ENCODE results near the gene ATP5F1D.

ATP5F1D gene

DNA sequence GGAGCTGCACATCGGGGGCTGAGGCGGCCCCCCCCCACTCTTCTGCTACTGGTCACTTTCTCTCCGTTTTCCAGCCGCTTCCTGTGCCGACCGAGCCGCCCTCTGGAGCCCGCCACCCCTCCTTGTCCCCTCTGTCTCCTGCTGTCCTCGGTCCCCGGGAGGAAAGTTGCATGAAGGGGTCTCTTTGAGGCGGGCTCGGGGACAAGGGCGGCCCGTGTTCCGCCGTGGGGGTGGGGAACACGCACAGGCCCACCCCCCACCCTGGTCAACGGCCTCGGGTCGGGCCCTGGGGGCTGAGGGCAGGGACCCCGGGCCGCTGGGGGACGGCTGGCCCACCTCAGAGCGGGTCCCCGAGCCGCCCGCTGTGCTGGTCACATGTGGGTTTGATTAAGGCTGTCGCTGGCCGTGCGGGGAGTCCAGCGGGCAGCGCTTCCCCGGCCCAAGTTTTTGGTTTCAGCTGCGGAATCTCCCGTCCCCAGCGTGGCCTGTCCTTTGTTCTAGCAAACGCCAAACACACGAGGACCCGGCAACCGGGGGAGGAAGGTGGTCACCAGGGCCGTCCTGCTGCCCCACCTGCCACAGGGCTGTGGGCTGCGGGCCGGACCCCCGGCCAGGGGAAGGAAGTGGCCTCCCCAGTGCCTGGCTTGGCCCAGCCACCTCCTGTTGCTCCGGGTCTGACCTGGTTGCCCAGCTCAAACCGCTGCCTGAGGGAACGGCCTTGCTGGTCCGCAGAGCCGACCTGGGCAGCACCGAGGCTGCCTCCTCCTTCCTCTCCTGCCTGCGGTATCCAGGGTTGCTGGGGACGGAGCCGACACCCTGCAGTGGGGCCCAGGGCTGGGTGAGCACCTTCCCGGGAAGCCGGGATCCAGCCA lies 46.0 kb downstream of the ATP5F1D start:
- ATAC-seq (ENCODE audit: low read depth) = no peak
- H3K9me3 ChIP-seq (ENCODE audit: severe bottlenecking) = no peaks in the 10 kb centered on the region
- H3K4me1 ChIP-seq (ENCODE audit: insufficient read depth, poor library complexity, severe bottlenecking) = no peaks in the 10 kb centered on the region
- no peak for DNase-seq (ENCODE audit: low spot score)
- no peak overlapping the region for H3K4me3 ChIP-seq (ENCODE audit: severe bottlenecking)
- peaks cover 35% of the 10 kb centered on the region for H3K27me3 ChIP-seq (ENCODE audit: insufficient read depth, poor library complexity, severe bottlenecking)
- TF ChIP-seq, protein P1, sequence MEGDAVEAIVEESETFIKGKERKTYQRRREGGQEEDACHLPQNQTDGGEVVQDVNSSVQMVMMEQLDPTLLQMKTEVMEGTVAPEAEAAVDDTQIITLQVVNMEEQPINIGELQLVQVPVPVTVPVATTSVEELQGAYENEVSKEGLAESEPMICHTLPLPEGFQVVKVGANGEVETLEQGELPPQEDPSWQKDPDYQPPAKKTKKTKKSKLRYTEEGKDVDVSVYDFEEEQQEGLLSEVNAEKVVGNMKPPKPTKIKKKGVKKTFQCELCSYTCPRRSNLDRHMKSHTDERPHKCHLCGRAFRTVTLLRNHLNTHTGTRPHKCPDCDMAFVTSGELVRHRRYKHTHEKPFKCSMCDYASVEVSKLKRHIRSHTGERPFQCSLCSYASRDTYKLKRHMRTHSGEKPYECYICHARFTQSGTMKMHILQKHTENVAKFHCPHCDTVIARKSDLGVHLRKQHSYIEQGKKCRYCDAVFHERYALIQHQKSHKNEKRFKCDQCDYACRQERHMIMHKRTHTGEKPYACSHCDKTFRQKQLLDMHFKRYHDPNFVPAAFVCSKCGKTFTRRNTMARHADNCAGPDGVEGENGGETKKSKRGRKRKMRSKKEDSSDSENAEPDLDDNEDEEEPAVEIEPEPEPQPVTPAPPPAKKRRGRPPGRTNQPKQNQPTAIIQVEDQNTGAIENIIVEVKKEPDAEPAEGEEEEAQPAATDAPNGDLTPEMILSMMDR (IDR thresholded peaks at IDR 0.05; ENCODE audit: poor library complexity, severe bottlenecking) = no peak
- no peak overlapping the region for H3K27ac ChIP-seq (ENCODE audit: poor library complexity, severe bottlenecking)
- H3K36me3 ChIP-seq (ENCODE audit: low read depth) = no peaks in the 10 kb centered on the region

DNA sequence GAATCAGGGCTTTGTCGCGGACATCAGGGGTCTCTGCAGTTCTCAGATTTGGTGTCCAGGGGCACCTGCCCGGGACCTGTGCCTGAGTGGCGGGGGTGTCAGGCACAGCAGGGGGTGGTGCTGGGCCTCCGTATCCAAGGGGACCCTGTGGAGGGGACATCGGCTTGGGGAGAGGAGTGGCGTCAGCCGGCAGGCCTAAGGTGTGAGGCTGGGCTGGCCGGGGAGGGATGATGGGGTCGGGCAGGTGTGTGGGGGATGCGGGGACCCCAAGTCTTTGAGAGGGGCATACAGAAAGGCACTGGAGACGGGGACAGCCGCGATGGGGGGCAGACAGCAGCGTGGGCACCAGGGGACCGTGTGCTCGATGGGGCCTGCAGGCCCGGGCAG lies 46.7 kb downstream of the ATP5F1D start:
- no peak for ATAC-seq (ENCODE audit: low read depth)
- Histone ChIP-seq H3K4me1 (ENCODE audit: insufficient read depth, poor library complexity, severe bottlenecking) (no peaks in the 10 kb centered on the region), H3K27me3 (ENCODE audit: insufficient read depth, poor library complexity, severe bottlenecking) (peaks cover 35% of the 10 kb centered on the region)

DNA sequence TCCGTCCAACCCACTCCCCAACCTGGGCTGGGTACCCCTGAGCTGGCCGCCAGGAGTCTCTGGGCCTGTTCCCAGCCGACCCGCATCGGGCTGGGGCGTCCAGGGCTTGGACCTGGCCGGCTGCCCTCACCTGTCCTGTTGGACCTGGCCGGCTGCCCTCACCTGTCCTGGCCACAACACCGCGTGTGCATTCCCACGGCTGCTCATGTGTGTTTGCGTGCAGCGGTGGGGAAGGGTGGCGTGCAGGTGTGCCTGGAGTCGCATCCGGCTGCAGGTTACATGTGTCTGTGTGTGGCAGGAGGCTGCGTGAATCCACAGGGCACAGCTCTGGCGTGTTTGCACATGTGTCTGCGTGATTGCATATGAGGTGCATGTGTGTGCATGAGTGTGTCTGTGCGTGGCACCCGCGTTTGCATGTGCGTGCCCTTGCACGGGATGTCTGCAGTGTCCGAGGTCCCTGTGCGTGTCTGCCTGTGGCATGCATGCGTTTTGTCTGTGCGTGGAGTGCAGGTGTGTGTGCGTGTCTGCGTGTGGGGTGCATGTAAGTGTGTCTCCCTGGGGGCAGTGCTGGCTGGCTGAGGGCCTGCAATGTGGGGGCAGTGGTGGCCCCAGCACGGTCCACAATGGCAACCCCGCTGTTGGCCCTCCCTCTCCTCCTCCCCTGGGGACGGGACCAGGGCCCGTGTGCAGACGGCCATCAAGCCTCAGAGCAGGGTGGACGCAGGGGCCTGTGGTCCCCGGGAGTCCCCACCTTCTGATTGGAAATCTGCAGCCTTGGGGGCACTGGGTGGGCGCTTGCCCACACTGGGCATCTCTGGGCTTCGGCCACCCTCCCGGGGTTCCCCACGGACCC lies 47.5 kb downstream of the ATP5F1D start:
- ATAC-seq (ENCODE audit: low read depth) = no peak
- no peaks in the 10 kb centered on the region for H3K9me3 ChIP-seq (ENCODE audit: severe bottlenecking)
- no peaks in the 10 kb centered on the region for H3K36me3 ChIP-seq (ENCODE audit: low read depth)
- DNase-seq (ENCODE audit: low spot score) = no peak
- TF ChIP-seq, protein P1 (IDR thresholded peaks at IDR 0.05; ENCODE audit: poor library complexity, severe bottlenecking) = no peak
- H3K4me1 ChIP-seq (ENCODE audit: insufficient read depth, poor library complexity, severe bottlenecking) = no peaks in the 10 kb centered on the region
- H3K27me3 ChIP-seq (ENCODE audit: insufficient read depth, poor library complexity, severe bottlenecking) = peaks cover 34% of the 10 kb centered on the region
- no peak overlapping the region for H3K27ac ChIP-seq (ENCODE audit: poor library complexity, severe bottlenecking)
- H3K4me3 ChIP-seq (ENCODE audit: severe bottlenecking) = no peak overlapping the region

More for the DNA sequence above, 46.7 kb downstream of the ATP5F1D start:
- TF ChIP-seq, protein P1 (IDR thresholded peaks at IDR 0.05; ENCODE audit: poor library complexity, severe bottlenecking) = no peak
- Histone ChIP-seq H3K4me3 (ENCODE audit: severe bottlenecking) (no peak overlapping the region), H3K36me3 (ENCODE audit: low read depth) (no peaks in the 10 kb centered on the region), H3K9me3 (ENCODE audit: severe bottlenecking) (no peaks in the 10 kb centered on the region), H3K27ac (ENCODE audit: poor library complexity, severe bottlenecking) (no peak overlapping the region)
- no peak for DNase-seq (ENCODE audit: low spot score)

DNA sequence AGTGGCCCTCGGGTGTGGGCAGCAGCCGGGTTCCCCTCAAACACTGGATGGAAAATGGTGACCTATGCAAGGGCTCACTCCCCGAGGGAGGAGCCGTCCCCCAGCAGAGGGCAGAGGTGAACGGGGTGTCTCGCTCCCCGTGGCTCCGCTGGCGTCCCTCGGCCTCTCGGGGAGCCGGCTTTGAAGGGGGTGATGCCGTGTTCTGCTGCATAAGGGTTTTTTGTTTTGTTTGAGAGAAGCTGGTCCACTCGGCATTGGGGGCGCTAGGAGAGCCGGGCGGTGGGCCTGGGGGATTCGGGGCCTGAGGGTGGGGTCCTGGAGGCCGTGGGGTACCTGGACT lies 48.1 kb downstream of the ATP5F1D start:
- Histone ChIP-seq H3K4me1 (ENCODE audit: insufficient read depth, poor library complexity, severe bottlenecking) (no peaks in the 10 kb centered on the region), H3K27me3 (ENCODE audit: insufficient read depth, poor library complexity, severe bottlenecking) (peaks cover 29% of the 10 kb centered on the region), H3K9me3 (ENCODE audit: severe bottlenecking) (no peaks in the 10 kb centered on the region), H3K4me3 (ENCODE audit: severe bottlenecking) (no peak overlapping the region), H3K27ac (ENCODE audit: poor library complexity, severe bottlenecking) (no peak overlapping the region), H3K36me3 (ENCODE audit: low read depth) (no peaks in the 10 kb centered on the region)
- DNase-seq (ENCODE audit: low spot score) = no peak
- TF ChIP-seq, protein P1 (IDR thresholded peaks at IDR 0.05; ENCODE audit: poor library complexity, severe bottlenecking) = no peak
- no peak for ATAC-seq (ENCODE audit: low read depth)
